Fibroblast of the aortic adventitia (primary cell): ENCODE results near the gene TMEM151B. TPM values are rescaled to one million over a fixed set of nuclear protein-coding genes. Genes with fewer than 3 reads are reported as not detected.
A peak's percentile ranks its signal among the peaks of the same experiment; 100 is the strongest.

Source experiments
- DNase-seq: peaks from one replicate; pipeline ENCODE4 v3.0.0-alpha.2; 2010; ENCODE audit warnings: low read depth
- H3K4me3 ChIP-seq: 2 replicates; pipeline ENCODE4 v1.5.1; 2011; ENCODE audit warnings: low read depth, mild to moderate bottlenecking, control low read depth, low read length, moderate library complexity
- CTCF ChIP-seq: IDR thresholded peaks from 2 replicates; pipeline ENCODE4 v1.5.1; 2011; ENCODE audit warnings: mild to moderate bottlenecking, low read length, control low read depth, inconsistent platforms; ENCODE audit not compliant: insufficient read depth
- total RNA-seq: library from RNA; depleted of rRNA; stranded (reverse); fragments of >200 nt; gene quantifications from 2 replicates; pipeline ENCODE4 v1.2.3, GENCODE V29; 2012; ENCODE audit warnings: low replicate concordance

TMEM151B gene
- total RNA-seq, 1 donor: not detected

GRCh38 chr6:44262467-44263353 lies 7.5 kb upstream of the TMEM151B start:
- peak overlapping the region; percentile 82 for H3K4me3 ChIP-seq
- no peak for DNase-seq
- TF ChIP-seq CTCF: no peak

GRCh38 chr6:44263354-44264100 lies 6.7 kb upstream of the TMEM151B start:
- DNase-seq: no peak
- H3K4me3 ChIP-seq: peak overlapping the region; percentile 82
- no peak for TF ChIP-seq CTCF

DNA sequence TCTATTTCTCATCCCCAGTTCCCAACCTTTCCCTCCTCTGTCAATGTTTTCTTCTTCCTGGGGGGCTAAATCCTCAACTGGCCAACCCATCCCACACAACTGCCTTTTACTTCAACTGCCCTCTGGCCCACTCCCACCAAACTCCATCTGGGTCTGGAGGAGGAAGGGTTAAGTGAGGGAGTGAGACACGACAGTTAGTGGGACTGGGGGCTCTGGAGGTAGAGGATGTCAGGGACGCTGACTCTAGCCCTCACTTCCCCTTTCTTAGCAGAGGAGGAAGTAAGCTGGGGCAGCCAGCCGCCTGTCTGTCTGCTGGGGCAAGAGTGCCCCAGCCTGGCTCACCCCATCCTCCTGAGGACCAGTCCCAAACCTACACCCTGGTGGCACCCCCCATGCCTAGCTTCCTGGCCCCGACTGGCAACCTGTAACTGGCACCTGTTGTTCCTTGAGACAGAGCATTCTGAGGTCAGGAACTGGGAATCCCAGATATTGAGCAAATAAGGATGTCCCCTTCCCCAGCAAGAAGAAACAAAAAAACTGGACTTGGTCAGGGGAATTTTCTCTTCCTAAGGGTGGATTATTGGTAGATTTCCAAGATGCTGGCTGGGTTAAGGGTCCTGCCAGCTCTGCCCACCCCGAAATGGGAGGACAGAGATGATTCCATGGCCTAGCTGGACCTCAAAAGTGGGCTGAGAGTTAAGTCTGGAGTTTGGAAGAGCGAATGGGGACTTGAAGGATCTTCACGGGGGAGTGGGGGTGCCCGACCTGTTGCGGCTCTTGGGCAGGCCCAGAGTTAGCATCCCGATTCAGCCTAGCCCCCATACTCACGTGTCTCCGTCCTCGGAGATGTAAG lies 5.9 kb upstream of the TMEM151B start:
- peak overlapping the region; percentile 82 for H3K4me3 ChIP-seq
- DNase-seq: no peak
- TF ChIP-seq CTCF: no peak

DNA sequence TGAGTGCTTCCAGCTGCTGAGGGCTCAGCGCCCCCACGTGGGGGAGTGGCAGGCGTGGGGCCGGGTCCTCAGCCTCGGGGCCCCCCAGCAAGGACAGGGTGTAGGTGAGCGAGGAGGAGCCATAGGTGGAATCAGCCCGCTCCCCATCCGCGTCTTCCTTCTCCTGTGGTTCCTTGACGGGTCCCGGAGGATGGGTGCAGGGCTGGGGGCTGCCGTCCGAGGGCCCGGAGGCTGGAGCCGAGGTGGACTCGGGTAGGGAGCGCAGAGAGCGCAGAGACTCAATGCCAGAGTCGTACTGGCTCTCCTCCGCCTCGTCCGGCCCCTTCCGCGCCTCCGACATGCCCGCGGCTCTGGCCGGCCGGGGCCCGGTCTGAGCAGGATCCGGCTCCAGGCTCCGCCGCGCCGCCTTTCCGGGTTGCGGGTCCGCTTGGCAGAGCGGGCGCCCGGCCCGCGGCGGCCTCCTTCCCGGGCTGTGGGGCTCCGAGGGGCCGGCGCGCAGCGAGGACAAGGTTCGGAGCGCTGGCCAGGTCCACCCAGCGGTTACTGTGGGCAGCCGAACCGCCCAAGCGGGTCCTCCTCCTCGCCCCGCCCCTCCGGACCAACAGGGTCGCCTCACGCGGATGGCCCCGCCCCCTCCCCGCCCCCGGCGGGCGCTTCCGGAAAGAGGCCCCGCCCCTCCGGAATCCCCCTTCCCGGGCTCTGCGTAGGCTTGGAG lies 5.1 kb upstream of the TMEM151B start, which contains the start of gene NFKBIE:
Gene NFKBIE, minus strand, starts transcription at position 545 of the 715 bp plus-strand sequence. Its CDS starts 205 bp downstream, at position 340.
- peak; percentile 89 for DNase-seq
- peak within 1 kb of the TSS; percentile 82 for H3K4me3 ChIP-seq
- peak; percentile 13 for TF ChIP-seq CTCF

DNA sequence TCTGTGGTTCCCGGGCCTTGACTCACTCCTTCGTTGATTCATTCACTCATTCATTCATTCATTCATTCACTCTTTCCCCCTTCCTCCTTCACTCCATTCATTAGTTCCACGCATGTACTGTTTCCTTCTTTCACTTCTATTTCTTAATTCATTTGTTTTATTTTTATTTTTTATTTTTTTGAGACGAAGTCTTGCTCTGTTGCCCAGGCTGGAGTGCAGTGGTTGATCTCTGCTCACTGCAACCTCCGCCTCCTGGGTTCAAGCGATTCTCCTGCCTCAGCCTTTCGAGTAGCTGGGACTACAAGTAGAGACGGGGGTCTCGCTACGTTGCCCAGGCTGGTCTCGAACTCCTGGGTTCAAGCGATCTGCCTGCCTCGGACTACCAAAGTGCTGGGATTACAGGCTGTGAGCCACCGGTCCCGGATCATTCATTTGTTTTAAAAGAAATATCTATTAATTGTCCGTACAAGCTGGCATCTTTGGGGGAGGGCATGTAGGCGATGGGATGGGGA lies 4.5 kb upstream of the TMEM151B start:
- TF ChIP-seq CTCF: no peak
- H3K4me3 ChIP-seq: peak overlapping the region; percentile 22
- DNase-seq: no peak
